Stimulated activated effector memory CD8-positive, alpha-beta T cell treated with anti-CD3 and anti-CD28 coated beads, Interleukin-12 subunit alpha, Interleukin-12 subunit beta, amount 100 ng/mL, for 72 hours (primary cell): ENCODE data around the gene PHRF1.

Experiments used
- ATAC-seq: fragments of 150-1000 bp; cut with Tn5 transposase; 2 replicates; pipeline ENCODE4 v1.10.0; 2021
- DNase-seq, 2 donors: peaks; one replicate each; pipeline ENCODE4 v3.0.0; 2021 to 2022; ENCODE audit warnings: low spot score in 2 of 2
- H3K27ac Mint-ChIP-seq: one replicate; pipeline ENCODE4 v1.8.0; 2022; ENCODE audit warnings: mild to moderate bottlenecking, mixed read lengths
- H3K36me3 Mint-ChIP-seq: one replicate; pipeline ENCODE4 v1.8.0; 2022; ENCODE audit warnings: mild to moderate bottlenecking, mixed read lengths
- H3K4me1 Mint-ChIP-seq: one replicate; pipeline ENCODE4 v1.8.0; 2022; ENCODE audit warnings: mixed read lengths
- H3K4me3 Mint-ChIP-seq: one replicate; pipeline ENCODE4 v1.8.0; 2022; ENCODE audit warnings: mild to moderate bottlenecking, mixed read lengths
- H3K9me3 Mint-ChIP-seq: one replicate; pipeline ENCODE4 v1.8.0; 2022; ENCODE audit warnings: mixed read lengths

The PHRF1 gene

DNA sequence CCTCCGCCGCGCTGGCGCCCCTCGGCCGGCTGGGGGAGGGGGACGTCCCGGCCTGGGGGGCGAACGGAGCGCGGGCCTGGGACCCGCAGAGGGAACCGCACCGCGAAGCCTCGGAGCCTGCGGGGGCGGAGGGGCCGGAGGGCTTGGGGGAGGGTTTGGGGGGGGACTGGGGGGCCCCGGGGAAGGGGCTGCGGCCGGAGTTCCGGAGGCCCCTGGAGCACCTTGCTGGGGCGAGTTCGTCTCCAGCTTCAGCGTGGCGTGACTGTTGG, 51.0 kb downstream of the PHRF1 start:
- peak overlapping the region; percentile 86 for H3K27ac Mint-ChIP-seq
- H3K4me1 Mint-ChIP-seq, result peaks cover 29% of the 10 kb centered on the region
- peaks cover 17% of the 10 kb centered on the region for H3K36me3 Mint-ChIP-seq
- no peaks in the 10 kb centered on the region for H3K9me3 Mint-ChIP-seq
- no peak for DNase-seq
- H3K4me3 Mint-ChIP-seq, result no peak overlapping the region
- ATAC-seq, result no peak

DNA sequence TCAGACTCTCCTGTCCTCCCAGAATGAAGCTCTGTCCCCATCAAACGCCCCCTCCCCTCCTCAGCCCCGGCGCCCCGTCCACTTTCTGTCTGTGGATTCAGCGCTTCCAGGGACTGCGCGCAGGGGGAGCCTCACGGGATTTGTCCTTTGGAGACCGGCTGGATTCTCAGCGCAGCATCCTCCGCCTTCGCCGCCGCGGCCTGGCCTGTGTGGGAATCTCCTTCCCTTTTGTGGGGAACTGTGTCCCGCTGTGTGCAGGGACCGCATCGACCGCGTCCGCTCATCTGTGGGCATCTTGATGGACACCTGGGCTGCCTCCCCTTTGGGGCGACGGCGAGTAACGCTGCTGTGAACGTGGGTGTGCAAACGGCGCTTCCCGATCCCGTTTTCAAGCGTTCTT, 51.8 kb downstream of the PHRF1 start:
- DNase-seq, result no peak

DNA sequence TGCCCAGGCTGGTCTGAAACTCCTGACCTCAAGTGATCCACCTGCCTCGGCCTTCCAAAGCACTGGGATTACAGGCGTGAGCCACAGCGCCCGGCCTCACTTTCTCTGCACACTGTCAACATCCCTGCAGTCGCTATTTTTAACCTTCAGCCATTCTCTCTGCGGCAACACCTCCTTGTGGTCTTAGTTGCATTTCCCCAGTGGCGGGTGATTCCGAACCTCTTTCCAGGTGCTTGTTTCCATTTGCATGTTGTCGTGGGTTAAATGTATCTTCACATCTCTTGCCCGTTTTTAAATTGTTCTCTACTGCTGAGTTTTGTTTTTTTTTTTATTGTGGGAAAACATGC, 52.9 kb downstream of the PHRF1 start:
- Mint-ChIP-seq H3K27ac (peak overlapping the region; percentile 86), H3K36me3 (peaks cover 26% of the 10 kb centered on the region), H3K4me1 (peaks cover 23% of the 10 kb centered on the region), H3K4me3 (peak overlapping the region; percentile 67), H3K9me3 (no peaks in the 10 kb centered on the region)
- no peak for ATAC-seq
- DNase-seq, result no peak

More for the DNA sequence above, 51.8 kb downstream of the PHRF1 start:
- no peak for ATAC-seq
- Mint-ChIP-seq H3K4me1 (peaks cover 29% of the 10 kb centered on the region), H3K9me3 (no peaks in the 10 kb centered on the region), H3K27ac (peak overlapping the region; percentile 86), H3K36me3 (peaks cover 24% of the 10 kb centered on the region), H3K4me3 (peak overlapping the region; percentile 67)

DNA sequence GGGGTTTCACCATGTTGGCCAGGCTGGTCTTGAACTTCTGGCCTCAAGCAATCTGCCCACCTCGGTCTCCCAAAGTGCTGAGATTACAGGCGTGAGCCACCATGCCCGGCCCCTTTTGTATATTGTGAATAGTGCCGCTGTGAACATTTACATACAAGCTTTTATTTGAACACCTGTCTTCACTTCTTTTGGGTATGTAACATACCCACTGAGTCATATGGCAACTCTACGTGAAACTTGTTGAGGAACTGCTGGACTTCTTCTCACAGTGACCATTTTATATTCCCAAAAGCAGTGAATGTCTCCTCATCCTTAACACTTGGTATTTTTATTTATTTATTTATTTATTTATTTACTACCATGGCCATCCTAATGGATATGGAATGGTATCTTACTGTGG, 54.6 kb downstream of the PHRF1 start:
- Mint-ChIP-seq H3K36me3 (peaks cover 26% of the 10 kb centered on the region), H3K9me3 (no peaks in the 10 kb centered on the region), H3K4me3 (no peak overlapping the region), H3K4me1 (peaks cover 23% of the 10 kb centered on the region), H3K27ac (no peak overlapping the region)
- ATAC-seq (no peak), DNase-seq (no peak)

DNA sequence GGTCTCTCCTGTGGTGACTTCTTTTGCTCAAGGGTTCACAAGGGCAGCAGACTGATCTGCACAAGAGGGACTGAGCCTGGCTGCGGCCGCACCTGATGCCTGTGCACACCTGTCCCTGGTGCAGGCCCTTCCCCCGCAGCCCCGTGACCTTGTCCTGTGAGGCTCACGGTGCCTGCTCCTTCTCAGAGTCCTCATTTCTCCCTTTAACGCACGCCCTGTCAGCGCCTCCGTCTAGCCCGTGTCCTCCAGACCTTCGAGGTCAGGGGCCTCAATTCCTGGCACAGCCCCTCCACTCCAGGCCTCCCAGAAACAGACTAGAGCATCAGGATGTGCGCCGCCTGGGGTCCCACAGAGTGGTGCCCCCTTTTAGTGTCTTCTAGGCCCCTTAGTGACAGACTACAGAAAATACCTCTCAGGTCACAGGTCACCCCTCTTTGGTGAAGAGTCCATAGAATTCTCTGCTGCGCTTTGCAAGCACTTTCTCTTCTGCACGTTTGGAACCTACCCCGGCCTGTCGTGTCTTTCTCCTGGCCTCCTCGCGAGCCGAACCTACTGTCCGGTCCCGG, 59.8 kb downstream of the PHRF1 start:
- Mint-ChIP-seq H3K27ac (no peak overlapping the region), H3K4me1 (peaks cover 7% of the 10 kb centered on the region), H3K4me3 (no peak overlapping the region), H3K36me3 (peaks cover 21% of the 10 kb centered on the region), H3K9me3 (no peaks in the 10 kb centered on the region)
- DNase-seq (no peak), ATAC-seq (no peak)

DNA sequence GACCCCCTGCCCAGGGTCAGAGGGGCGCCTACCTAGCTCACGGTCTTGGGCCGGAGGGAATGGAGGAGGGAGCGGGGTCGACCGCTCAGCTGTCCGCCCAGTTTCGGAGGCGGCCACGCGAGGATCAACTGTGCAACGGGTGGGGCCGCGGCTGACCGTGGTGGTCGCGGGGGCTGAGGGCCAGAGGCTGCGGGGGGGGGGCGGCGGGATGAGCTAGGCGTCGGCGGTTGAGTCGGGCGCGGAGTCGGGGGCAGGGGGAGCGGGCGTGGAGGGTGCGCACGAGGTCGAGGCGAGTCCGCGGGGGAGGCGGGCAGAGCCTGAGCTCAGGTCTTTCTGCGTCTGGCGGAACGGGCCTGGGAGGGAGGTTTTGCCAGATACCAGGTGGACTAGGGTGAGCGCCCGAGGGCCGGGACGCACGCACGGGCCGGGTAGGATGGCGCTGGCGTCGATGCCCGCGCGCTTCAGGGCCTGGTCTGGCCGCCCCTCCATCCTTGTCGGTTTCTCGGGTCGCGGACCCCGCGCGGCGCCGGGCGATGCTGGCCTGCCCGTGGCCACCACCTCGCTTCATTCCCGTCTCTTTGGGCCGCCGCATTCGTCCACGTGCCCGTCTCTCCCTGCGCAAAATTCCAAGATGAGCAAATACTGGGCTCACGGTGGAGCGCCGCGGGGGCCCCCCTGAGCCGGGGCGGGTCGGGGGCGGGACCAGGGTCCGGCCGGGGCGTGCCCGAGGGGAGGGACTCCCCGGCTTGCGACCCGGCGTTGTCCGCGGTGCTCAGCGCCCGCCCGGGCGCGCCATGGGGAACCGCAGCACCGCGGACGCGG, 60.5 kb downstream of the PHRF1 start, which contains the start of gene DRD4:
Gene DRD4 (plus strand): TSS at position 759 of the 822 bp plus-strand sequence. CDS start 36 bp downstream, at position 795.
- no peak for ATAC-seq
- no peak within 1 kb of the TSS for H3K27ac Mint-ChIP-seq
- H3K9me3 Mint-ChIP-seq, result no peaks in the 10 kb centered on the region
- H3K36me3 Mint-ChIP-seq, result peaks cover 27% of the 10 kb centered on the region
- no peak for DNase-seq
- H3K4me3 Mint-ChIP-seq, result peak within 1 kb of the TSS; percentile 44
- peaks cover 7% of the 10 kb centered on the region for H3K4me1 Mint-ChIP-seq

DNA sequence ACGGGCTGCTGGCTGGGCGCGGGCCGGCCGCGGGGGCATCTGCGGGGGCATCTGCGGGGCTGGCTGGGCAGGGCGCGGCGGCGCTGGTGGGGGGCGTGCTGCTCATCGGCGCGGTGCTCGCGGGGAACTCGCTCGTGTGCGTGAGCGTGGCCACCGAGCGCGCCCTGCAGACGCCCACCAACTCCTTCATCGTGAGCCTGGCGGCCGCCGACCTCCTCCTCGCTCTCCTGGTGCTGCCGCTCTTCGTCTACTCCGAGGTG, 61.0 kb downstream of the PHRF1 start:
- Mint-ChIP-seq H3K4me3 (peak overlapping the region; percentile 44), H3K27ac (no peak overlapping the region), H3K36me3 (peaks cover 31% of the 10 kb centered on the region), H3K9me3 (no peaks in the 10 kb centered on the region), H3K4me1 (peaks cover 7% of the 10 kb centered on the region)
- ATAC-seq (no peak), DNase-seq (no peak)

DNA sequence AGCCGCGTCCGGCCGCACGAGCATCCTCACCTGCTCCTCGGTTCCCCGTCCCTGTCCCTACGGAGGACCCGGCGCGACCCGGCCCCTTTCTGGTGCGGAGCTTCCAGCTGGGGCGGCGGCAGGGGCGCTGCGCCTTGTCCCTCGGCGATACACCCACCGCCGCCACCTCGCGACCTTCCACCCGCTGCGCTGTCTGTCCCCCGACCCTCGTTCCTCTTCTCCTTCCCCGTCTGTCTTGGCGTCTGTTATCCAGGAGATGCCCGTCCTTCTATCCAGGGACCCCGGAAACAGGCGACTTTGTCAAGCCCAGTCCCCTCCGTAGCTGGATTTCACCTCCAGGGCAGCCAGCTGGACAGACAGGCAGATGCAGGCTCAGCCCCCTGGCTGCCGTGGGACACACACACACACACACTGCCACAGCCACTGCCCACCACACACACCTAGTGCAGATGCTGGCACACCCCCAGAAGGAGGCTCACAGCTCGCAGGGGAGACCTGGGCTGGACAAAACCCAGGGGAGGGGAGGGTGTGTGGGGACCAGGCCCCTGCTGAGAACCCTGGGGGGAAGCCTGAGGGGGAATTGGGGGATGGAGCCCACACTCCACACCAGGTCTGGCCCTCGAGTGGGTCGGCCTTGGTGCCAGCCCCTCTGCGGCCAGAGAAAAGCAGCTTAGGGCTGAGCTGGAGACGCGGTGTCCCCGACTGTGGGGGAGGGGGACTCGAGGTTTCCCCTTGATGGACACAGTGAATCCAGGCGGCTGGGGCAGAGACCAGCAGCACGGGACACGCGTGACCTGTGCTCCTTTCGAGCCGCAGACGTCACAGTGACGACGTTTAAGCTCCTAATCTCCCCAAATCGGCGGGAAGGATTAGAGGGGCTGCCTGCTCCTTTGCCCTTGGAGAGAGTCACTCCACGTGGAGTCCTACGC, 61.6 kb downstream of the PHRF1 start:
- ATAC-seq (no peak), DNase-seq (no peak)
- no peaks in the 10 kb centered on the region for H3K9me3 Mint-ChIP-seq
- peak overlapping the region; percentile 44 for H3K4me3 Mint-ChIP-seq
- peaks cover 31% of the 10 kb centered on the region for H3K36me3 Mint-ChIP-seq
- peaks cover 13% of the 10 kb centered on the region for H3K4me1 Mint-ChIP-seq
- no peak overlapping the region for H3K27ac Mint-ChIP-seq

DNA sequence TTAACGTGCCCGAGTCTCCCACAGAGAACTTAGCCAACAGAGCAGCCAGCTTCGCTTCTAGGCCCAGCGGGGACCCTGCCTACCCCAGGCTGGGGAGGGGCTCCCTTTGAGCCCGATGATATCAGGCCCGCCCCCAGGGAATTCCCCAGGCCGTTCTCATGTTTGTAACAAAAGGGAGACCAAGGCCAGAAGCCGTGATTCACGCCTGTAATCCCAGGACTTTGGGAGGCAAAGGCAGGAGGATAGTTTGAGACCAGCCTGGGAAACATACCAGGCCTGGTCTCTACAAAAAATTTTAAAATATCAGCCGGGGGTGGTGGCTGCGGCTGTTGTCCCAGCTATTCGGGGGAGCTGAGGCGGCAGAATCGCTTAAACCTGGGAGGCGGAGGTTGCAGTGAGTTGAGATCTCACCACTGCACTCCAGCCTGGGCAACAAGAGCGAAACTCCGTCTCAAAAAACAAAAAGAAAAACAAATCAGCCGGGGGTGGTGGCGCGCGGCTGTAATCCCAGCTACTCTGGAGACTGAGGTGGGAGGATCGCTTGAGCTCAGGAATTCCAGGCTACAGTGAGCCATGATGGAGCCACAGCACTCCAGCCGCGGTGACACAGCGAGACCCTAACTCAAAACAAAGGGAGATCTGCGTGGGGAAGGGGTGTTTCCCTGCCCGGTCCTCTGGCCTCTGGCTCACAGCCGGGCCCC, 62.5 kb downstream of the PHRF1 start:
- Mint-ChIP-seq H3K36me3 (peaks cover 29% of the 10 kb centered on the region), H3K27ac (no peak overlapping the region), H3K4me1 (peaks cover 13% of the 10 kb centered on the region), H3K9me3 (no peaks in the 10 kb centered on the region), H3K4me3 (peak overlapping the region; percentile 11)
- ATAC-seq (no peak), DNase-seq (no peak)

DNA sequence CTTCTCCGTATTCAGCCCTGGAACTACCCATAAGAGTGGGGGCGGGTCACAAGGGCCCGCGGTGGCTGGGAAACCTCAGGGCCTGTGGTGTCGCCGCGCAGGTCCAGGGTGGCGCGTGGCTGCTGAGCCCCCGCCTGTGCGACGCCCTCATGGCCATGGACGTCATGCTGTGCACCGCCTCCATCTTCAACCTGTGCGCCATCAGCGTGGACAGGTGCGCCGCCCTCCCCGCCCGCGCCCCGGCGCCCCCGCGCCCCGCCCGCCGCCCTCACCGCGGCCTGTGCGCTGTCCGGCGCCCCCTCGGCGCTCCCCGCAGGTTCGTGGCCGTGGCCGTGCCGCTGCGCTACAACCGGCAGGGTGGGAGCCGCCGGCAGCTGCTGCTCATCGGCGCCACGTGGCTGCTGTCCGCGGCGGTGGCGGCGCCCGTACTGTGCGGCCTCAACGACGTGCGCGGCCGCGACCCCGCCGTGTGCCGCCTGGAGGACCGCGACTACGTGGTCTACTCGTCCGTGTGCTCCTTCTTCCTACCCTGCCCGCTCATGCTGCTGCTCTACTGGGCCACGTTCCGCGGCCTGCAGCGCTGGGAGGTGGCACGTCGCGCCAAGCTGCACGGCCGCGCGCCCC, 63.2 kb downstream of the PHRF1 start:
- no peaks in the 10 kb centered on the region for H3K9me3 Mint-ChIP-seq
- H3K4me3 Mint-ChIP-seq, result no peak overlapping the region
- H3K36me3 Mint-ChIP-seq, result peaks cover 35% of the 10 kb centered on the region
- DNase-seq (no peak), ATAC-seq (peak; percentile 19)
- H3K27ac Mint-ChIP-seq, result no peak overlapping the region
- H3K4me1 Mint-ChIP-seq, result peaks cover 13% of the 10 kb centered on the region

DNA sequence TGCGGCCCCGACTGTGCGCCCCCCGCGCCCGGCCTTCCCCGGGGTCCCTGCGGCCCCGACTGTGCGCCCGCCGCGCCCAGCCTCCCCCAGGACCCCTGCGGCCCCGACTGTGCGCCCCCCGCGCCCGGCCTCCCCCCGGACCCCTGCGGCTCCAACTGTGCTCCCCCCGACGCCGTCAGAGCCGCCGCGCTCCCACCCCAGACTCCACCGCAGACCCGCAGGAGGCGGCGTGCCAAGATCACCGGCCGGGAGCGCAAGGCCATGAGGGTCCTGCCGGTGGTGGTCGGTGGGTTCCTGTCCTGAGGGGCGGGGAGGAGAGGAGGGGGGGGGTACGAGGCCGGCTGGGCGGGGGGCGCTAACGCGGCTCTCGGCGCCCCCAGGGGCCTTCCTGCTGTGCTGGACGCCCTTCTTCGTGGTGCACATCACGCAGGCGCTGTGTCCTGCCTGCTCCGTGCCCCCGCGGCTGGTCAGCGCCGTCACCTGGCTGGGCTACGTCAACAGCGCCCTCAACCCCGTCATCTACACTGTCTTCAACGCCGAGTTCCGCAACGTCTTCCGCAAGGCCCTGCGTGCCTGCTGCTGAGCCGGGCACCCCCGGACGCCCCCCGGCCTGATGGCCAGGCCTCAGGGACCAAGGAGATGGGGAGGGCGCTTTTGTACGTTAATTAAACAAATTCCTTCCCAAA, 63.9 kb downstream of the PHRF1 start:
- DNase-seq (no peak), ATAC-seq (no peak)
- Mint-ChIP-seq H3K9me3 (no peaks in the 10 kb centered on the region), H3K27ac (no peak overlapping the region), H3K4me3 (peak overlapping the region; percentile 34), H3K4me1 (peaks cover 13% of the 10 kb centered on the region), H3K36me3 (peaks cover 39% of the 10 kb centered on the region)

DNA sequence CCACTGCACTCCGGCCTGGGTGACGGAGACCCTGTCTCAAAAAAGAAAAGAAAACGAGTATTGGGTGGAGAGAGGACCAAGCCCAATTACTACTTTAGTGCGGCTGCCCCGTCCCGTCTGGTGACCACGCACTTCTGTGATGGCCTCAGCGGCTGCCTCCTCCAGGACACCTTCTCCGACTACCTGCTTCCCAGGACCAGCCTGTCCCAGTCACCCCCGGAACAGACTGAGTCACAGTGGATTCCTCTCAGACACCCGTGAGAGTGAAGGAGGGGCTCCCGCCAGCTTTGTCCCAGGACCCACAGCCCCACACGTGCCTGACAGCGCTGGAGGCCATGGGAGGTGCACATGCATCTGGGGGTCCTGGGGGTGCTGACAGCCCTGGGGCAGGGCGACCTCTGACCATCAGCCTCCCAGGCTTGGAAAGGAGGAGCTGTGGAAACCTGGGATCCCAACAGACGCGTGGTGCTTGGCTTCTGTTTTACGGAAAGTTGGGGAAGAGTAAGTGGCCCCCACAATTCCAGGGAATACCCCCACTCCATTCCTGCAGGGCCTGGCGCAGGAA, 65.6 kb downstream of the PHRF1 start:
- Mint-ChIP-seq H3K4me3 (no peak overlapping the region), H3K36me3 (peaks cover 54% of the 10 kb centered on the region), H3K9me3 (no peaks in the 10 kb centered on the region), H3K4me1 (peaks cover 13% of the 10 kb centered on the region), H3K27ac (no peak overlapping the region)
- DNase-seq (no peak), ATAC-seq (no peak)

DNA sequence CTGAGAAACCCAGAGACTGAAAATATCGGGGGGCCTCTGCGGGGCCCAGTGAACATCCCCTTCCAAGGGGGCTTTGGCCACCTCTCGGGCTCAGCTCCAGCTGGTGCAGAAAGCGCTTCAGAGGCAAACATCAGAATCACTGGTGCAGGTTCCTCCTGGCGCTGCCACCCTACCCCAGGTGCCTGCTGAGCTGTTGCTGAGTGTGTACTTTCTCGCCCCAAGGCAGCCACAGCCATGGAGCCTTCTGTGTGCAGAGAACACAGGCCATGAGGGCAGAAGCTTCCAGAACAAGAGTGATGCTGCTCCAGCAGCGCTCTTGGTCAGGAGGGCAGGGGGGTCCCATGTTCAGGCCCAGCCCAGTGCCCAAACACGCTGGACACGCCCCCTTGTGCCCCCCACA, 67.1 kb downstream of the PHRF1 start:
- Mint-ChIP-seq H3K36me3 (peaks cover 56% of the 10 kb centered on the region), H3K27ac (no peak overlapping the region), H3K4me3 (no peak overlapping the region), H3K4me1 (peaks cover 6% of the 10 kb centered on the region), H3K9me3 (no peaks in the 10 kb centered on the region)
- ATAC-seq, result no peak
- no peak for DNase-seq
